Measurements from ENCODE around the gene TRIM64C.
"Not testable (repeated sequence)": the region's sequence is repeated elsewhere in the genome, so short reads cannot be mapped to it uniquely, and the experiment has no call there.

TRIM64C gene, protein sequence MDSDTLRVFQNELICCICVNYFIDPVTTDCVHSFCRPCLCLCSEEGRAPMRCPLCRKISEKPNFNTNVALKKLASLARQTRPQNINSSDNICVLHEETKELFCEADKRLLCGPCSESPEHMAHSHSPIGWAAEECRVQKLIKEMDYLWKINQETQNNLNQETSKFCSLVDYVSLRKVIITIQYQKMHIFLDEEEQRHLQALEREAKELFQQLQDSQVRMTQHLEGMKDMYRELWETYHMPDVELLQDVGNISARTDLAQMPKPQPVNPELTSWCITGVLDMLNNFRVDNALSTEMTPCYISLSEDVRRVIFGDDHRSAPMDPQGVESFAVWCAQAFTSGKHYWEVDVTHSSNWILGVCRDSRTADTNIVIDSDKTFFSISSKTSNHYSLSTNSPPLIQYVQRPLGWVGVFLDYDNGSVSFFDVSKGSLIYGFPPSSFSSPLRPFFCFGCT

GRCh38 chr11:49059012-49059411 lies at the start of gene TRIM64C:
TSS of gene TRIM64C (minus strand) at chr11:49059112. CDS start at chr11:49059112, 0 bp downstream.
- not testable (repeated sequence) for DNase-seq

DNA sequence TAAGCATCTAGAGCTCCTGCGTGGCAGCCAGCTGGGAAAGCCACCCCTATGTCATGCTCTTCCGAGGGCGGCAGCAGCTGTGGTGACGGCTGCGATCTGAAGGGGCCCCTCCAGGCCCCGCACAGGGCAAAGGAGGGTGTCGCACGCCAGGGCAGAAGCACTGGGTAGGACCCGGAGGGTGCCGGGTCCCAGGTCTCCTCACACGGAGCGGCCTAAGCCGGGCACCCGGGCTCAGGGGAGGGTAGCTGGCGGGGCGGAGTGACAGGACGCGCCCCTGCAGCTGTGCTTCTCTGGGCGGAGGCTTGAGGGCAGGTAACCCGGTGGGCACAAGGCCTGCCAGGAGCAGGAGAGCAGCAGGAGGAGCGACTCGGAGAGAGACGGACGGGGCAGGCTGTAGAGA lies 43.4 kb upstream of the TRIM64C start:
- not testable (repeated sequence) for DNase-seq

DNA sequence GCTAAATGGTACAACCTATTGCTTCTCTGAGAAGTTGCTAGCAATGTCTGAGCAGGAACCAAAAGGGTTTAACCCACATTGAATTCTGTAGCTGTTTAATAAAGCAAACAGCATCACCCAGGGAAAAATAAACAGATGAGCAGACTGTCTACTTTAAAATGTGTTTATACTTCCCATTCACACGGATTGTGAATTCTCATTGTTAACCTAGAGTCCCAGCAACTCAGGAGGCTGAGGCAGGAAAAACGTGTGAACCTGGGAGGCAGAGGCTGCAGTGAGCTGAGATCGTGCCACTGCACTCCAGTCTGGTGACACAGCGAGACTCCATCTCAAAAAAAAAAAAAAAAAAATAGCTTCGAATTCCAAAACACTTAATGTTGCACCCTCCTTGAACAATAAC lies 11.0 kb upstream of the TRIM64C start:
- DNase-seq: not testable (repeated sequence)

- not testable (repeated sequence) for DNase-seq
These were observed 9.1 kb downstream of the TRIM64C start for GRCh38 chr11:49049821-49050220.

DNA sequence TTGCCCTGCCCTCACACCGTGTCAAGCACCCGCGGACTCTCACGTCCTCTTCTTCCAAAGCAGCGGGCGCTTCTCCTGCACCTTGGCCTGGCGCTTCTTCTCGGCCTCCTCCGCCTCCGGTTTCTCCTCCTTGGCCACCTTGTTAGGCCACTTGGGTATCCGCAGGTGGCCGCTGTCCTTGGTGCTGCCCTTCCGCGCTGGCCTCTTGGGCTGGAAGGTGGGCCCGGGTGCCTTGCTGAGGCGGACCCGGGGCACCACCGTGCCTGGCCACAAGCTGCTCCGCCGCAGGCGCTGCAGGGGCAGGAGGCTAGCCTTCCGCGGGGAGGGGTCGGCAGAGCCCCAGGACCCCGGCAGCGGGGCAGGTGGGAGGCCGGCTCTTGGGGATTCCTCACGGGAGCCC lies 10.7 kb downstream of the TRIM64C start:
- not testable (repeated sequence) for DNase-seq

DNA sequence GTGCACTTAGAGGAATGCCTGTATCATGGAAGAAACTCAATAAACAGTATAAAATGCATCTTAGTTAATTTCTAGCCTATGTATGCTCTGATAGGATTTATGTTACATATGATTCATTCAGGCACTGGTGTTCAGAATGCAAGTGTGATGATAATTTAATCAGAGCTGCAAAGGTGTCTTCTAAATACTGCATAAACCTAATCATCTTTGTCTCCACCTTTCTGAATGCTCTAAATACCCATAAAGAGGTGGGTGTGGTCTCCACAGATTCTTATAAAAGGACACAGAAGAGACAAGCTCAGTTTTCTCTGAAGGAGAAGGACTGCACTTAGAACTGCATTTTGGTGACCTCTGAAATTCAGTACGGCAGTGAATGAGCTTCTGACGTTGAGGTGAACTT lies 30.4 kb downstream of the TRIM64C start, which contains the start of gene TRIM49B:
TSS of gene TRIM49B (plus strand) at position 301 of the 400 bp plus-strand sequence. CDS start 2,777 bp downstream, outside the sequence.
- not testable (repeated sequence) for DNase-seq
